IMR-90 (cell line): ENCODE results near the gene FERD3L.

Experiments used
- BHLHE40 ChIP-seq: fragments of 150-350 bp; IDR thresholded peaks from 2 replicates; pipeline ENCODE4 v1.6.1; 2016; ENCODE audit warnings: mild to moderate bottlenecking, low read depth, low read length
- CHD1 ChIP-seq: IDR thresholded peaks from 2 replicates; pipeline ENCODE4 v1.6.1; 2012; ENCODE audit warnings: low read depth, low read length, improper control_type of control experiment
- CTCF ChIP-seq: conservative IDR thresholded peaks from 2 replicates; pipeline ENCODE4 v1.5.1; 2012; ENCODE audit warnings: mild to moderate bottlenecking, low read depth, low read length, improper control_type of control experiment
- FOS ChIP-seq: fragments of 150-350 bp; IDR thresholded peaks from 2 replicates; pipeline ENCODE4 v1.6.1; 2016; ENCODE audit warnings: low read depth, low read length
- MAFK ChIP-seq: IDR thresholded peaks from 2 replicates; pipeline ENCODE4 v1.6.1; 2012; ENCODE audit warnings: low read depth, low read length, improper control_type of control experiment
- MAZ ChIP-seq: IDR thresholded peaks from 2 replicates; pipeline ENCODE4 v1.6.1; 2012; ENCODE audit warnings: low read depth, mild to moderate bottlenecking, low read length, improper control_type of control experiment, moderate library complexity, borderline replicate concordance
- POLR2A ChIP-seq: IDR thresholded peaks from 2 replicates; pipeline ENCODE4 v1.6.1; 2012; ENCODE audit warnings: mild to moderate bottlenecking, low read depth, low read length
- RCOR1 ChIP-seq: IDR thresholded peaks from 2 replicates; pipeline ENCODE4 v1.6.1; 2012; ENCODE audit warnings: mild to moderate bottlenecking, low read length, improper control_type of control experiment; ENCODE audit not compliant: insufficient replicate concordance
- RFX5 ChIP-seq: IDR thresholded peaks from 2 replicates; pipeline ENCODE4 v1.8.0; 2012; ENCODE audit warnings: low read depth, mild to moderate bottlenecking, low read length, moderate library complexity
- TF ChIP-seq, protein P1 (sequence below): fragments of 150-350 bp; IDR thresholded peaks from 2 replicates; pipeline ENCODE4 v1.6.1; 2017; ENCODE audit warnings: mild to moderate bottlenecking, antibody characterized with exemption, low read length, low read depth

DNA sequence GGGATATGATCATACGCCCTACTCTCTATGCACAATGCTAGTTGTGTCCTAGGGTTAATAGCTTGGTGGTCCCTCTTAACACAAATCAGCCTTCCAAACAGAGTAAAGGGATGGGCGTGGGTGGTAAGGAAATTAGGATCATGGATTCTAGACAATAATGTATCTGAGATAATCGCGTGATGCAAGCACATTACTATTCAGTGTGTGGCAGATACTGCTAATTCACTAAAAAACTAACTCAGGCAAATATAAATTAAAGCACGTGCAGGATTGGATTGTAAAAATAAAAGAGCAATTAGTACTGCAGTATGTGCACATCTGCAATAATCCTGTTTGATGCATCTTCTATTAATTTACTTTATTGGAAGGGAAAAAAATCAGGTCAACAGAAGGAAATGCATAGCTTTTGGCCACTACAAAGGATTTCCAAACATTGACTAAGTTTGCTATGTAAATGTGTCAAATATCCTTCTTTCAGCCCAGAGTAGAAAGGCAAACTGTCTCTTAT lies 49.8 kb downstream of the FERD3L start:
- TF ChIP-seq CTCF = no peak
- TF ChIP-seq RCOR1 = no peak
- TF ChIP-seq CHD1 = no peak
- TF ChIP-seq MAZ = no peak
- TF ChIP-seq, protein P1, sequence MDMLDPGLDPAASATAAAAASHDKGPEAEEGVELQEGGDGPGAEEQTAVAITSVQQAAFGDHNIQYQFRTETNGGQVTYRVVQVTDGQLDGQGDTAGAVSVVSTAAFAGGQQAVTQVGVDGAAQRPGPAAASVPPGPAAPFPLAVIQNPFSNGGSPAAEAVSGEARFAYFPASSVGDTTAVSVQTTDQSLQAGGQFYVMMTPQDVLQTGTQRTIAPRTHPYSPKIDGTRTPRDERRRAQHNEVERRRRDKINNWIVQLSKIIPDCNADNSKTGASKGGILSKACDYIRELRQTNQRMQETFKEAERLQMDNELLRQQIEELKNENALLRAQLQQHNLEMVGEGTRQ = no peak
- no peak for TF ChIP-seq BHLHE40
- no peak for TF ChIP-seq POLR2A
- no peak for TF ChIP-seq RFX5
- no peak for TF ChIP-seq FOS
- TF ChIP-seq MAFK = no peak
